Aorta (tissue), 5 donors: ENCODE measurements around the gene ANKRD27. TPM values are rescaled to one million over a fixed set of nuclear protein-coding genes. Genes with fewer than 3 reads are reported as not detected.
A peak's percentile ranks its signal among the peaks of the same experiment; 100 is the strongest.
"Not testable (repeated sequence)": the region's sequence is repeated elsewhere in the genome, so short reads cannot be mapped to it uniquely, and the experiment has no call there.

Experiments used
- ATAC-seq: fragments of 200-7000 bp; cut with Tn5 transposase; one replicate; pipeline ENCODE4 v1.9.1; 2022; ENCODE audit warnings: moderate library complexity; ENCODE audit not compliant: low FRiP score
- DNase-seq, 2 donors: peaks; one replicate each; pipeline ENCODE4 v3.0.0-alpha.2; 2020
- H3K27ac ChIP-seq, 2 donors: one replicate each; pipeline ENCODE4 v1.5.1; 2013; ENCODE audit warnings: low read length in 2 of 2, mild to moderate bottlenecking in 2 of 2, moderate library complexity in 2 of 2, control low read depth in 1 of 2, inconsistent platforms in 1 of 2, low read depth in 1 of 2
- H3K27me3 ChIP-seq, 2 donors: one replicate each; pipeline ENCODE4 v1.6.1; 2013; ENCODE audit warnings: control low read depth in 1 of 2, low read length in 1 of 2, mild to moderate bottlenecking in 1 of 2, moderate library complexity in 1 of 2; ENCODE audit not compliant: insufficient read depth in 2 of 2, control insufficient read depth in 1 of 2
- H3K36me3 ChIP-seq, 2 donors: one replicate each; pipeline ENCODE4 v1.6.1; 2013; ENCODE audit warnings: control low read depth in 1 of 2, low read length in 1 of 2, mild to moderate bottlenecking in 1 of 2; ENCODE audit not compliant: insufficient read depth in 2 of 2, control insufficient read depth in 1 of 2
- H3K4me1 ChIP-seq, 2 donors: one replicate each; pipeline ENCODE4 v1.6.1; 2013; ENCODE audit warnings: low read length in 2 of 2, control low read depth in 1 of 2, mild to moderate bottlenecking in 1 of 2, moderate library complexity in 1 of 2; ENCODE audit not compliant: insufficient read depth in 2 of 2, control insufficient read depth in 1 of 2
- H3K4me3 ChIP-seq, 2 donors: one replicate each; pipeline ENCODE4 v1.5.1; 2013; ENCODE audit warnings: low read length in 2 of 2, control low read depth in 1 of 2, mild to moderate bottlenecking in 1 of 2
- H3K9me3 ChIP-seq: one replicate; pipeline ENCODE4 v1.6.1; 2013; ENCODE audit warnings: mild to moderate bottlenecking, low read length; ENCODE audit not compliant: control insufficient read depth
- WGBS, 2 donors: extraction: QIAGEN DNeasy Blood & Tissue Kit; methylation state at CpG; one replicate each; pipeline ENCODE4 v1.1.7; 2013; 5-methylcytosine and 5-hydroxymethylcytosine counted together
- intact Hi-C, 2 donors: fragments of 100-400 bp; cut with DNase I; formaldehyde crosslinking; loops; one replicate each; pipeline versions ENCODE4 v1.14.2 to v1.15.0; 2022
- polyA plus RNA-seq, 2 donors: library from polyadenylated mRNA; stranded (reverse); fragments of 200-250 nt; gene quantifications; one replicate each; pipeline ENCODE4 v1.2.3, GENCODE V29; 2013
- total RNA-seq, 2 donors: library from RNA; stranded (reverse); fragmentation: NEBNext Ultra II Directional; extraction: Animal tissue kit (Norgen Biotek cat#: 25700); gene quantifications; one replicate each; pipeline ENCODE4 v1.2.1, GENCODE V29; 2021
- donor health status: healthy with polysubstance abuse.
- donor health status: Bipolar disorder and iron deficiency.
- donor health status: DM: no; HTN: no; CAD: no.
- donor health status: DM: no; HTN: no; CAD: no.
- donor health status: DM: yes; HTN: yes; CAD: no.

The ANKRD27 gene
- total and polyA plus RNA-seq, 4 donors: 11.0 to 30.9 (median 21.1) TPM

- Histone ChIP-seq H3K27ac (no peak overlapping the region), H3K9me3 (no peaks in the 10 kb centered on the region), H3K27me3 (no peaks in the 10 kb centered on the region), H3K4me3 (no peak overlapping the region), H3K36me3 (no peaks in the 10 kb centered on the region), H3K4me1 (no peaks in the 10 kb centered on the region)
- DNase-seq (peak; percentile 65 to 82), ATAC-seq (no peak)
- WGBS, 2 donors: 52 to 54% methylated on average over 12 of the region's 12 CpGs
- intact Hi-C loops: no loop called here
These were observed 21.9 kb downstream of the ANKRD27 start for GRCh38 chr19:32652894-32653598.

- H3K36me3 ChIP-seq, ATAC-seq, intact Hi-C loops, H3K4me3 ChIP-seq, H3K9me3 ChIP-seq, H3K27me3 ChIP-seq, DNase-seq, H3K27ac ChIP-seq, H3K4me1 ChIP-seq: not testable (repeated sequence)
- 95% methylated on average over 13 of the region's 13 CpGs for WGBS, 2 donors
These were observed 22.6 kb downstream of the ANKRD27 start for GRCh38 chr19:32652331-32652730.

GRCh38 chr19:32651729-32652140, 23.2 kb downstream of the ANKRD27 start:
- H3K27me3 ChIP-seq: no peaks in the 10 kb centered on the region
- no peaks in the 10 kb centered on the region for H3K9me3 ChIP-seq
- H3K27ac ChIP-seq: no peak overlapping the region
- ATAC-seq: no peak
- H3K36me3 ChIP-seq: peaks cover 0 to 3% of the 10 kb centered on the region in 2 donors
- 50 to 52% methylated on average over 8 of the region's 8 CpGs for WGBS, 2 donors
- no peak overlapping the region for H3K4me3 ChIP-seq
- H3K4me1 ChIP-seq: no peaks in the 10 kb centered on the region
- DNase-seq: no peak
- intact Hi-C loops: no loop called here

GRCh38 chr19:32650671-32651070, 24.3 kb downstream of the ANKRD27 start:
- Histone ChIP-seq H3K9me3 (no peaks in the 10 kb centered on the region), H3K36me3 (peaks cover 0 to 3% of the 10 kb centered on the region in 2 donors), H3K4me3 (no peak overlapping the region), H3K27me3 (no peaks in the 10 kb centered on the region), H3K4me1 (no peaks in the 10 kb centered on the region), H3K27ac (no peak overlapping the region)
- ATAC-seq: no peak
- no peak for DNase-seq
- intact Hi-C loops: no loop called here
- 96 to 98% methylated on average over 5 of the region's 5 CpGs for WGBS, 2 donors

- no peaks in the 10 kb centered on the region for H3K4me1 ChIP-seq
- ATAC-seq (no peak), DNase-seq (no peak)
- H3K36me3 ChIP-seq: peaks cover 0 to 3% of the 10 kb centered on the region in 2 donors
- H3K27ac ChIP-seq: no peak overlapping the region
- H3K27me3 ChIP-seq: no peaks in the 10 kb centered on the region
- no peak overlapping the region for H3K4me3 ChIP-seq
- WGBS, 2 donors: 95 to 97% methylated on average over 11 of the region's 11 CpGs
- H3K9me3 ChIP-seq: no peaks in the 10 kb centered on the region
- intact Hi-C loops: no loop called here
These were observed 25.2 kb downstream of the ANKRD27 start for GRCh38 chr19:32649751-32650150.

- WGBS, 2 donors: 87 to 88% methylated on average over 8 of the region's 8 CpGs
- Histone ChIP-seq H3K27ac (no peak overlapping the region), H3K27me3 (no peaks in the 10 kb centered on the region), H3K4me3 (no peak overlapping the region), H3K4me1 (no peaks in the 10 kb centered on the region), H3K36me3 (peaks cover 0 to 10% of the 10 kb centered on the region in 2 donors), H3K9me3 (no peaks in the 10 kb centered on the region)
- ATAC-seq (no peak), DNase-seq (no peak)
- intact Hi-C loops: no loop called here
These were observed 27.6 kb downstream of the ANKRD27 start for GRCh38 chr19:32647361-32647760.

DNA sequence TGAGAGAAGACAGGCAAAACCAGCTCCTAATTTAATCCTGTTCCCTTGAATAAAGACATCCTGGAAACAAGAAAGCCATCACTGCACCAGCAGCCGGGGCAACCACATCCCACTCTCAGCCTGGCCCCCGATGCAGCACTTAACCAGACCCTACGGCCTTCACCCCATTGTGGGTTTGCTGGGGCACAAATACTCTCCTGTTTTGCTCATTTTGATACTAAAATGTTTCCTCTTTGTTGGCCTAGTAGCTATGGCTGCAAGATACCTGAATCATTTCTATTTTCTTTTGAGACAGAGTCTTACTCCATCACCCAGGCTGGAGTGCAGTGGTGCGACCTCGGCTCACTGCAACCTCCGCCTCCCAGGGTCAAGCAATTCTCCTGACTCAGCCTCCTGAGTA, 28.4 kb downstream of the ANKRD27 start:
- Histone ChIP-seq H3K4me3 (no peak overlapping the region), H3K36me3 (peaks cover 0 to 13% of the 10 kb centered on the region in 2 donors), H3K27me3 (no peaks in the 10 kb centered on the region), H3K9me3 (no peaks in the 10 kb centered on the region), H3K27ac (no peak overlapping the region), H3K4me1 (no peaks in the 10 kb centered on the region)
- WGBS, 2 donors: 96 to 97% methylated on average over 6 of the region's 6 CpGs
- DNase-seq (no peak), ATAC-seq (no peak)
- intact Hi-C loops: no loop called here

- no peaks in the 10 kb centered on the region for H3K4me1 ChIP-seq
- H3K27ac ChIP-seq: no peak overlapping the region
- ATAC-seq (no peak), DNase-seq (no peak)
- no peaks in the 10 kb centered on the region for H3K27me3 ChIP-seq
- no peak overlapping the region for H3K4me3 ChIP-seq
- intact Hi-C loops: no loop called here
- H3K36me3 ChIP-seq: peaks cover 0 to 15% of the 10 kb centered on the region in 2 donors
- 87 to 88% methylated on average over 12 of the region's 12 CpGs for WGBS, 2 donors
- no peaks in the 10 kb centered on the region for H3K9me3 ChIP-seq
These were observed 32.2 kb downstream of the ANKRD27 start for GRCh38 chr19:32642771-32643170.

DNA sequence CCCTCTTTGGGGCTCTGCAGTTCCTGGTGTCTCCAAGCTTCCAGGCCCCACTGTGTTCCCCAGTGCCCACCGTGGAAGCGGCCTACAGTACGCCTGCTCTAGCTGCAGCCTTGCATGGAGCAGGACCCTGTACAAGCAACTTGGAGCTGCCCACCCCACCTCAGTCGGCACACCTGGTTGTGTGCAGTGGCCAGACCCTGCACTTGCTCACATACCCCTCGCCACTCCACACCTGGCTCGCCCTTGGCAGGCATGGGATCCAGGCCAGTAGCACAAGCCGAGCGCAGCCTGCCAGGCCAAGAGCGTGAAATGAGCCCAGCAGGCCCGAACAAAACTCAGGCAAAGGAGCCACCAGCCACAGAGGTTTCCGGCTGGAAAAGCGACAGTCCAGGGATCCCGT, 36.4 kb downstream of the ANKRD27 start:
- ATAC-seq (peak; percentile 11), DNase-seq (no peak)
- intact Hi-C loops: no loop called here
- no peaks in the 10 kb centered on the region for H3K9me3 ChIP-seq
- no peaks in the 10 kb centered on the region for H3K4me1 ChIP-seq
- H3K27me3 ChIP-seq: no peaks in the 10 kb centered on the region
- 98 to 99% methylated on average over 13 of the region's 13 CpGs for WGBS, 2 donors
- H3K36me3 ChIP-seq: peaks cover 0 to 15% of the 10 kb centered on the region in 2 donors
- no peak overlapping the region for H3K4me3 ChIP-seq
- H3K27ac ChIP-seq: no peak overlapping the region
